Neural crest cell (in vitro differentiated cells): Measurements from ENCODE around the gene DDX53. TPM values are rescaled to one million over a fixed set of nuclear protein-coding genes. Genes with fewer than 3 reads are reported as not detected.

ENCODE experiments used
- DNase-seq: peaks from one replicate; pipeline ENCODE4 v3.0.0; 2021; ENCODE audit warnings: low read depth, mixed read lengths, low spot score
- H3K27ac Mint-ChIP-seq: one replicate; pipeline ENCODE4 v1.8.0; 2021; ENCODE audit warnings: mild to moderate bottlenecking, mixed read lengths; ENCODE audit not compliant: unreplicated experiment
- H3K27me3 Mint-ChIP-seq: 2 replicates; pipeline ENCODE4 v1.8.0; 2021; ENCODE audit warnings: low read depth, mild to moderate bottlenecking, mixed read lengths
- H3K36me3 Mint-ChIP-seq: 2 replicates; pipeline ENCODE4 v1.8.0; 2021; ENCODE audit warnings: low read depth, mild to moderate bottlenecking, mixed read lengths
- H3K4me1 Mint-ChIP-seq: 2 replicates; pipeline ENCODE4 v1.8.0; 2021; ENCODE audit warnings: mixed read lengths
- H3K4me3 Mint-ChIP-seq: one replicate; pipeline ENCODE4 v1.8.0; 2021; ENCODE audit warnings: mild to moderate bottlenecking, mixed read lengths
- H3K9me3 Mint-ChIP-seq: 2 replicates; pipeline ENCODE4 v1.8.0; 2021; ENCODE audit warnings: mixed read lengths
- CTCF ChIP-seq: fragments of 200-600 bp; sonication (generic); conservative IDR thresholded peaks from 2 replicates; pipeline ENCODE4 v1.5.0; 2021; ENCODE audit warnings: antibody characterized with exemption, mild to moderate bottlenecking
- total RNA-seq: library from RNA; stranded (reverse); gene quantifications from 2 replicates; pipeline ENCODE4 v1.2.1, GENCODE V29; 2021

The DDX53 gene
- total RNA-seq, 1 donor from 2014 or later = not detected

GRCh38 chrX:22985958-22986357 lies 13.8 kb upstream of the DDX53 start:
- no peaks in the 10 kb centered on the region for H3K4me1 Mint-ChIP-seq
- no peak for TF ChIP-seq CTCF
- H3K27me3 Mint-ChIP-seq = peaks cover 8% of the 10 kb centered on the region
- no peaks in the 10 kb centered on the region for H3K9me3 Mint-ChIP-seq
- no peaks in the 10 kb centered on the region for H3K36me3 Mint-ChIP-seq
- H3K4me3 Mint-ChIP-seq = no peak overlapping the region
- H3K27ac Mint-ChIP-seq = no peak overlapping the region
- no peak for DNase-seq

GRCh38 chrX:22987452-22987851 lies 12.3 kb upstream of the DDX53 start:
- no peak overlapping the region for H3K4me3 Mint-ChIP-seq
- no peaks in the 10 kb centered on the region for H3K4me1 Mint-ChIP-seq
- no peak for DNase-seq
- H3K36me3 Mint-ChIP-seq = no peaks in the 10 kb centered on the region
- peaks cover 10% of the 10 kb centered on the region for H3K27me3 Mint-ChIP-seq
- TF ChIP-seq CTCF = no peak
- H3K27ac Mint-ChIP-seq = no peak overlapping the region
- H3K9me3 Mint-ChIP-seq = no peaks in the 10 kb centered on the region

- TF ChIP-seq CTCF = no peak
- no peaks in the 10 kb centered on the region for H3K27me3 Mint-ChIP-seq
- no peak overlapping the region for H3K4me3 Mint-ChIP-seq
- no peaks in the 10 kb centered on the region for H3K9me3 Mint-ChIP-seq
- H3K27ac Mint-ChIP-seq = no peak overlapping the region
- H3K4me1 Mint-ChIP-seq = no peaks in the 10 kb centered on the region
- no peaks in the 10 kb centered on the region for H3K36me3 Mint-ChIP-seq
- no peak for DNase-seq
Measured at GRCh38 chrX:23003116-23003515, 3.4 kb downstream of the DDX53 start.

- H3K4me1 Mint-ChIP-seq = no peaks in the 10 kb centered on the region
- H3K27me3 Mint-ChIP-seq = no peaks in the 10 kb centered on the region
- no peak for DNase-seq
- no peaks in the 10 kb centered on the region for H3K36me3 Mint-ChIP-seq
- no peak overlapping the region for H3K4me3 Mint-ChIP-seq
- H3K27ac Mint-ChIP-seq = no peak overlapping the region
- no peaks in the 10 kb centered on the region for H3K9me3 Mint-ChIP-seq
- peak; percentile 66 for TF ChIP-seq CTCF
Measured at GRCh38 chrX:23008431-23009099, 8.8 kb downstream of the DDX53 start.

GRCh38 chrX:23012162-23012561 lies 12.4 kb downstream of the DDX53 start:
- Mint-ChIP-seq H3K9me3 (no peaks in the 10 kb centered on the region), H3K4me1 (no peaks in the 10 kb centered on the region), H3K36me3 (no peaks in the 10 kb centered on the region), H3K27me3 (no peaks in the 10 kb centered on the region), H3K4me3 (no peak overlapping the region), H3K27ac (no peak overlapping the region)
- no peak for TF ChIP-seq CTCF
- DNase-seq = no peak
